Measurements from ENCODE around the gene HMG20B. TPM values are rescaled to one million over a fixed set of nuclear protein-coding genes. Genes with fewer than 3 reads are reported as not detected.
"Not testable (repeated sequence)": the region's sequence is repeated elsewhere in the genome, so short reads cannot be mapped to it uniquely, and the experiment has no call there.

HMG20B gene
- total and polyA plus RNA-seq, 2 of the 8 experiments (the other 6 are each of a cell fraction or from before 2014, with no cell fraction given) = 42.9 to 74.2 TPM

DNA sequence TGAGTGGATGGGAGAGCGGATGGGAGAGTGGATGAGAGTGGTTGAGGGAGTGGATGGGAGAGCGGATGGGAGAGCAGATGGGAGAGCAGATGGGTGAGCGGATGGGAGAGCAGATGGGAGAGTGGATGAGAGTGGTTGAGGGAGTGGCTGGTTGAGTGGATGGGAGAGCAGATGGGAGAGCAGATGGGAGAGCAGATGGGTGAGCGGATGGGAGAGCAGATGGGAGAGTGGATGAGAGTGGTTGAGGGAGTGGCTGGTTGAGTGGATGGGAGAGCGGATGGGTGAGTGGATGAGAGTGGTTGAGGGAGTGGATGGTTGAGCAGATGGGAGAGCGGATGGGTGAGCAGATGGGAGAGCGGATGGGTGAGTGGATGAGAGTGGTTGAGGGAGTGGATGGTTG lies 43.4 kb upstream of the HMG20B start:
- H3K36me3 ChIP-seq (ENCODE audit: control insufficient read depth in 2 of 4, insufficient read depth in 4 of 4, low read length in 3 of 4) = peaks cover 7 to 34% (median 21%) of the 10 kb centered on the region in 4 experiments; a peak in 7 of 8 replicates
- H2BK12ac ChIP-seq (ENCODE audit: low read depth, low read length); H3K23ac ChIP-seq (ENCODE audit: insufficient read length); H4K8ac ChIP-seq (ENCODE audit: extremely low read depth, insufficient read depth, low read length); H4K5ac ChIP-seq (ENCODE audit: insufficient read length, low read depth, low read length); H3K18ac ChIP-seq (ENCODE audit: extremely low read depth, low read length); H3K27me3 ChIP-seq (replicated peaks in 1 of 4; ENCODE audit: control insufficient read depth in 3 of 4, extremely low read depth in 1 of 4, insufficient read depth in 3 of 4, low read length in 3 of 4); H3K56ac ChIP-seq (replicated peaks; ENCODE audit: insufficient read length, low read depth, low read length); H4K20me1 ChIP-seq (replicated peaks in 1 of 2; ENCODE audit: control insufficient read depth in 1 of 2, insufficient read depth in 2 of 2, low read length in 2 of 2); H3K79me1 ChIP-seq (ENCODE audit: low read depth, low read length); H3K9me3 ChIP-seq (ENCODE audit: insufficient read depth in 2 of 2, low read depth in 1 of 2, low read length in 1 of 2); CTCF ChIA-PET (ENCODE audit: partially characterized antibody); FAIRE-seq; H2BK120ac ChIP-seq (replicated peaks; ENCODE audit: low read depth, low read length); H2AK5ac ChIP-seq (ENCODE audit: low read depth, low read length); POLR2A ChIA-PET (ENCODE audit: partially characterized antibody); H3K14ac ChIP-seq (ENCODE audit: insufficient read length); H2BK15ac ChIP-seq (ENCODE audit: low read length); H3K23me2 ChIP-seq (ENCODE audit: low read depth, low read length); DNase-seq (ENCODE audit: low read depth in 1 of 2, low spot score in 2 of 2); H3K4me1 ChIP-seq (replicated peaks in 1 of 4; ENCODE audit: control insufficient read depth in 3 of 4, insufficient read depth in 4 of 4, low read length in 3 of 4); H4K91ac ChIP-seq (replicated peaks; ENCODE audit: insufficient read length, low read length); H3K79me2 ChIP-seq (ENCODE audit: control insufficient read depth in 1 of 2, insufficient read depth in 2 of 2, low read length in 2 of 2); H3K9ac ChIP-seq (replicated peaks in 1 of 4; ENCODE audit: extremely low read depth in 1 of 4, low read depth in 3 of 4, low read length in 3 of 4); H3K4me2 ChIP-seq (ENCODE audit: insufficient read depth in 1 of 2, low read depth in 2 of 2, low read length in 2 of 2); H3K4me3 ChIP-seq (ENCODE audit: extremely low read depth in 1 of 4, insufficient read depth in 2 of 4, low read depth in 3 of 4, low read length in 4 of 4); H3K4ac ChIP-seq (replicated peaks; ENCODE audit: insufficient read length, low read depth, low read length); H2AFZ ChIP-seq (ENCODE audit: low read length); H2BK20ac ChIP-seq (ENCODE audit: low read length); H2BK5ac ChIP-seq (ENCODE audit: low read depth, low read length); H3K27ac ChIP-seq (ENCODE audit: low read depth, low read length): not testable (repeated sequence)
- 85% methylated on average over 7 of the region's 7 CpGs; no CpG with 5 or more reads in 1 of the 2 experiments for WGBS, 2 experiments (ENCODE audit: extremely low coverage in 1 of 2, insufficient coverage in 1 of 2, insufficient read length in 1 of 2, insufficient replicate concordance in 2 of 2, low coverage in 1 of 2, low lambda C conversion rate in 2 of 2, missing lambda C conversion rate in 1 of 2)
